Measurements from ENCODE around the gene SBK1.
A peak's percentile ranks its signal among the peaks of the same experiment; 100 is the strongest.

SBK1 gene

GRCh38 chr16:28290859-28291254 is 1.5 kb upstream of the SBK1 start:
- Histone ChIP-seq H3K23ac (ENCODE audit: low read depth, low read length, poor library complexity) (no peak overlapping the region), H3K36me3 (replicated peaks in 1 of 2; ENCODE audit: control insufficient read depth in 2 of 2, insufficient read depth in 2 of 2, low read length in 2 of 2) (peaks cover 5 to 21% of the 10 kb centered on the region in 2 donors), H2AK5ac (ENCODE audit: low read depth, low read length) (no peak overlapping the region), H3K4ac (ENCODE audit: low read length) (no peak overlapping the region), H3K14ac (ENCODE audit: low read length) (no peak overlapping the region), H3K27me3 (ENCODE audit: control insufficient read depth in 3 of 3, insufficient read depth in 3 of 3, low read depth in 1 of 3, low read length in 3 of 3) (no peaks in the 10 kb centered on the region), H3K18ac (ENCODE audit: low read length) (no peak overlapping the region), H3K4me2 (ENCODE audit: insufficient read depth, low read length, poor library complexity, severe bottlenecking) (peak overlapping the region; percentile 34), H3K9me3 (replicated peaks in 1 of 2; ENCODE audit: control insufficient read depth in 2 of 2, insufficient read depth in 1 of 2, low read depth in 1 of 2, low read length in 2 of 2) (no peaks in the 10 kb centered on the region), H4K8ac (ENCODE audit: low read depth, low read length) (no peak overlapping the region), H3K4me3 (ENCODE audit: low read length in 2 of 2) (peak overlapping the region in 1 of 2 donors; percentile 36), H4K91ac (ENCODE audit: low read depth, low read length, poor library complexity) (no peak overlapping the region), H2BK5ac (ENCODE audit: low read length) (no peak overlapping the region), H2BK120ac (ENCODE audit: low read depth, low read length) (no peak overlapping the region), H3K79me1 (ENCODE audit: low read depth, low read length) (peaks cover 20% of the 10 kb centered on the region), H3K9ac (ENCODE audit: low read depth, low read length, poor library complexity) (no peak overlapping the region), H3K4me1 (ENCODE audit: control insufficient read depth in 2 of 2, insufficient read depth in 1 of 2, low read depth in 1 of 2, low read length in 2 of 2) (peaks cover 8 to 15% of the 10 kb centered on the region in 2 donors), H2BK12ac (ENCODE audit: low read length) (no peak overlapping the region), H2BK15ac (ENCODE audit: low read length) (no peak overlapping the region), H3K27ac (replicated peaks; ENCODE audit: low read length) (no peak overlapping the region), H2AFZ (ENCODE audit: low read length) (peak overlapping the region; percentile 41)
- no peak for DNase-seq (ENCODE audit: low spot score)
- no CpG with 5 or more reads among the region's 11 CpGs for WGBS, 2 donors (ENCODE audit: extremely low coverage in 2 of 2, insufficient read length in 2 of 2, insufficient replicate concordance in 1 of 2)

GRCh38 chr16:28292731-28293600 is 641 bp downstream of the SBK1 start:
- Histone ChIP-seq H4K8ac (ENCODE audit: low read depth, low read length) (no peak overlapping the region), H2BK5ac (ENCODE audit: low read length) (peak overlapping the region; percentile 97), H3K14ac (ENCODE audit: low read length) (peak overlapping the region; percentile 86), H2BK120ac (ENCODE audit: low read depth, low read length) (peak overlapping the region; percentile 12), H3K36me3 (replicated peaks in 1 of 2; ENCODE audit: control insufficient read depth in 2 of 2, insufficient read depth in 2 of 2, low read length in 2 of 2) (peaks cover 7 to 36% of the 10 kb centered on the region in 2 donors), H3K18ac (ENCODE audit: low read length) (peak overlapping the region; percentile 98), H3K79me1 (ENCODE audit: low read depth, low read length) (peaks cover 22% of the 10 kb centered on the region), H3K9ac (ENCODE audit: low read depth, low read length, poor library complexity) (peak overlapping the region; percentile 91), H3K4me3 (ENCODE audit: low read length in 2 of 2) (peak overlapping the region; percentile 77 to 97), H3K27me3 (ENCODE audit: control insufficient read depth in 3 of 3, insufficient read depth in 3 of 3, low read depth in 1 of 3, low read length in 3 of 3) (no peaks in the 10 kb centered on the region), H2BK15ac (ENCODE audit: low read length) (peak overlapping the region; percentile 88), H2AFZ (ENCODE audit: low read length) (peak overlapping the region; percentile 88), H3K23ac (ENCODE audit: low read depth, low read length, poor library complexity) (peak overlapping the region; percentile 82), H3K4me1 (ENCODE audit: control insufficient read depth in 2 of 2, insufficient read depth in 1 of 2, low read depth in 1 of 2, low read length in 2 of 2) (peaks cover 8 to 15% of the 10 kb centered on the region in 2 donors), H4K91ac (ENCODE audit: low read depth, low read length, poor library complexity) (peak overlapping the region; percentile 58), H2BK12ac (ENCODE audit: low read length) (peak overlapping the region; percentile 30), H3K27ac (replicated peaks; ENCODE audit: low read length) (peak overlapping the region; percentile 56), H3K9me3 (replicated peaks in 1 of 2; ENCODE audit: control insufficient read depth in 2 of 2, insufficient read depth in 1 of 2, low read depth in 1 of 2, low read length in 2 of 2) (no peaks in the 10 kb centered on the region), H3K4ac (ENCODE audit: low read length) (no peak overlapping the region), H3K4me2 (ENCODE audit: insufficient read depth, low read length, poor library complexity, severe bottlenecking) (peak overlapping the region; percentile 92), H2AK5ac (ENCODE audit: low read depth, low read length) (peak overlapping the region; percentile 70)
- WGBS, 2 donors (ENCODE audit: extremely low coverage in 2 of 2, insufficient read length in 2 of 2, insufficient replicate concordance in 1 of 2): no CpG with 5 or more reads among the region's 60 CpGs
- DNase-seq (ENCODE audit: low spot score): peak; percentile 57

- peak overlapping the region; percentile 96 for H3K18ac ChIP-seq (ENCODE audit: low read length)
- no peak overlapping the region for H2BK120ac ChIP-seq (ENCODE audit: low read depth, low read length)
- H2AFZ ChIP-seq (ENCODE audit: low read length): peak overlapping the region; percentile 88
- no peak overlapping the region for H3K4ac ChIP-seq (ENCODE audit: low read length)
- H3K4me3 ChIP-seq (ENCODE audit: low read length in 2 of 2): peak overlapping the region; percentile 77 to 97
- H3K9ac ChIP-seq (ENCODE audit: low read depth, low read length, poor library complexity): peak overlapping the region; percentile 87
- no peak overlapping the region for H2BK12ac ChIP-seq (ENCODE audit: low read length)
- H2BK5ac ChIP-seq (ENCODE audit: low read length): peak overlapping the region; percentile 97
- peaks cover 19% of the 10 kb centered on the region for H3K79me1 ChIP-seq (ENCODE audit: low read depth, low read length)
- peak overlapping the region; percentile 70 for H2AK5ac ChIP-seq (ENCODE audit: low read depth, low read length)
- H3K36me3 ChIP-seq (replicated peaks in 1 of 2; ENCODE audit: control insufficient read depth in 2 of 2, insufficient read depth in 2 of 2, low read length in 2 of 2): peaks cover 9 to 42% of the 10 kb centered on the region in 2 donors
- DNase-seq (ENCODE audit: low spot score): no peak
- peak overlapping the region; percentile 86 for H3K14ac ChIP-seq (ENCODE audit: low read length)
- no CpG with 5 or more reads among the region's 10 CpGs for WGBS, 2 donors (ENCODE audit: extremely low coverage in 2 of 2, insufficient read length in 2 of 2, insufficient replicate concordance in 1 of 2)
- H2BK15ac ChIP-seq (ENCODE audit: low read length): peak overlapping the region; percentile 87
- peak overlapping the region; percentile 82 for H3K23ac ChIP-seq (ENCODE audit: low read depth, low read length, poor library complexity)
- H3K27ac ChIP-seq (replicated peaks; ENCODE audit: low read length): peak overlapping the region; percentile 56
- peak overlapping the region; percentile 92 for H3K4me2 ChIP-seq (ENCODE audit: insufficient read depth, low read length, poor library complexity, severe bottlenecking)
- H4K91ac ChIP-seq (ENCODE audit: low read depth, low read length, poor library complexity): peak overlapping the region; percentile 58
- no peak overlapping the region for H4K8ac ChIP-seq (ENCODE audit: low read depth, low read length)
- H3K9me3 ChIP-seq (replicated peaks in 1 of 2; ENCODE audit: control insufficient read depth in 2 of 2, insufficient read depth in 1 of 2, low read depth in 1 of 2, low read length in 2 of 2): no peaks in the 10 kb centered on the region
- H3K27me3 ChIP-seq (ENCODE audit: control insufficient read depth in 3 of 3, insufficient read depth in 3 of 3, low read depth in 1 of 3, low read length in 3 of 3): no peaks in the 10 kb centered on the region
- H3K4me1 ChIP-seq (ENCODE audit: control insufficient read depth in 2 of 2, insufficient read depth in 1 of 2, low read depth in 1 of 2, low read length in 2 of 2): peaks cover 8 to 15% of the 10 kb centered on the region in 2 donors
Observed at GRCh38 chr16:28293601-28293960, 1.3 kb downstream of the SBK1 start.

GRCh38 chr16:28294201-28294600 is 1.9 kb downstream of the SBK1 start:
- Histone ChIP-seq H2AFZ (ENCODE audit: low read length) (no peak overlapping the region), H3K79me1 (ENCODE audit: low read depth, low read length) (peaks cover 21% of the 10 kb centered on the region), H3K27me3 (ENCODE audit: control insufficient read depth in 3 of 3, insufficient read depth in 3 of 3, low read depth in 1 of 3, low read length in 3 of 3) (no peaks in the 10 kb centered on the region), H2BK5ac (ENCODE audit: low read length) (peak overlapping the region; percentile 97), H3K23ac (ENCODE audit: low read depth, low read length, poor library complexity) (no peak overlapping the region), H3K9me3 (replicated peaks in 1 of 2; ENCODE audit: control insufficient read depth in 2 of 2, insufficient read depth in 1 of 2, low read depth in 1 of 2, low read length in 2 of 2) (no peaks in the 10 kb centered on the region), H2AK5ac (ENCODE audit: low read depth, low read length) (peak overlapping the region; percentile 70), H3K18ac (ENCODE audit: low read length) (peak overlapping the region; percentile 58), H3K36me3 (replicated peaks in 1 of 2; ENCODE audit: control insufficient read depth in 2 of 2, insufficient read depth in 2 of 2, low read length in 2 of 2) (peaks cover 11 to 49% of the 10 kb centered on the region in 2 donors), H4K91ac (ENCODE audit: low read depth, low read length, poor library complexity) (no peak overlapping the region), H3K14ac (ENCODE audit: low read length) (peak overlapping the region; percentile 86), H2BK120ac (ENCODE audit: low read depth, low read length) (no peak overlapping the region), H3K4me2 (ENCODE audit: insufficient read depth, low read length, poor library complexity, severe bottlenecking) (peak overlapping the region; percentile 92), H3K4me3 (ENCODE audit: low read length in 2 of 2) (peak overlapping the region; percentile 77 to 97), H3K9ac (ENCODE audit: low read depth, low read length, poor library complexity) (peak overlapping the region; percentile 87), H3K27ac (replicated peaks; ENCODE audit: low read length) (no peak overlapping the region), H2BK15ac (ENCODE audit: low read length) (no peak overlapping the region), H3K4ac (ENCODE audit: low read length) (no peak overlapping the region), H4K8ac (ENCODE audit: low read depth, low read length) (no peak overlapping the region), H2BK12ac (ENCODE audit: low read length) (no peak overlapping the region), H3K4me1 (ENCODE audit: control insufficient read depth in 2 of 2, insufficient read depth in 1 of 2, low read depth in 1 of 2, low read length in 2 of 2) (peaks cover 8 to 15% of the 10 kb centered on the region in 2 donors)
- WGBS, 2 donors (ENCODE audit: extremely low coverage in 2 of 2, insufficient read length in 2 of 2, insufficient replicate concordance in 1 of 2): no CpG with 5 or more reads among the region's 6 CpGs
- no peak for DNase-seq (ENCODE audit: low spot score)

Data from neuronal stem cell (in vitro differentiated cells).